NCI-H1694 treated with DMSO at 0.1 percent for 48 hours (cell line): ENCODE results near the gene APOBR.
A peak's percentile ranks its signal among the peaks of the same experiment; 100 is the strongest.
"Not testable (repeated sequence)": the region's sequence is repeated elsewhere in the genome, so short reads cannot be mapped to it uniquely, and the experiment has no call there.

Experiments
- DNase-seq: peaks from one replicate; lab custom pipeline; 2025; lab: John Stamatoyannopoulos, UW

The APOBR gene

GRCh38 chr16:28528463-28528867 is 34.0 kb downstream of the APOBR start:
- DNase-seq: no peak

GRCh38 chr16:28529124-28529523 is 34.7 kb downstream of the APOBR start:
- DNase-seq: no peak

GRCh38 chr16:28531777-28532744 is 37.6 kb downstream of the APOBR start:
- no peak for DNase-seq

GRCh38 chr16:28532940-28533647 is 38.7 kb downstream of the APOBR start:
- DNase-seq: no peak

- no peak for DNase-seq
Measured at GRCh38 chr16:28534542-28535373, 40.3 kb downstream of the APOBR start.

- peak; percentile 12 for DNase-seq
Measured at GRCh38 chr16:28537076-28537475, 42.6 kb downstream of the APOBR start.

- no peak for DNase-seq
Measured at GRCh38 chr16:28537964-28538732, 43.7 kb downstream of the APOBR start.

GRCh38 chr16:28538733-28539596 is 44.5 kb downstream of the APOBR start, which contains the start of gene NUPR1:
NUPR1 (minus strand) TSS chr16:28538974; CDS start chr16:28538907, 67 bp downstream.
- no peak for DNase-seq

GRCh38 chr16:28540346-28540745 is 45.9 kb downstream of the APOBR start:
- DNase-seq: no peak

GRCh38 chr16:28542646-28543045 is 48.2 kb downstream of the APOBR start:
- no peak for DNase-seq

GRCh38 chr16:28543072-28543471 is 48.6 kb downstream of the APOBR start:
- DNase-seq: no peak

- DNase-seq: no peak
Measured at GRCh38 chr16:28544998-28545397, 50.6 kb downstream of the APOBR start.

GRCh38 chr16:28545964-28546363 is 51.5 kb downstream of the APOBR start:
- not testable (repeated sequence) for DNase-seq

GRCh38 chr16:28546626-28547025 is 52.2 kb downstream of the APOBR start:
- DNase-seq: no peak

- no peak for DNase-seq
Measured at GRCh38 chr16:28548306-28548802, 53.9 kb downstream of the APOBR start.
